GM12878 (cell line): Measurements from ENCODE around the gene OPCML. TPM values are rescaled to one million over a fixed set of nuclear protein-coding genes. Genes with fewer than 3 reads are reported as not detected.

Experiments
- ATAC-seq: fragments of 200-7000 bp; cut with Tn5 transposase; 3 replicates; pipeline ENCODE4 v1.9.1; 2020; ENCODE audit warnings: mild to moderate bottlenecking, moderate library complexity
- BruUV-seq: library from RNA; stranded (reverse); fragments of 400-500 nt; replicated peaks from 2 replicates; lab custom pipeline; 2021; lab: Mats Ljungman, UMichigan
- CTCF ChIA-PET: fragments of 300-600 bp; sonication (Branson Sonifier 250); formaldehyde crosslinking; extraction: SDS; loops from one replicate; lab custom pipeline; 2021; ENCODE audit warnings: inconsistent platforms; lab: Yijun Ruan, JAX
- POLR2A ChIA-PET: fragments of 350-600 bp; formaldehyde crosslinking; extraction: SDS; loops from one replicate; lab custom pipeline; 2021; ENCODE audit warnings: inconsistent platforms; lab: Charles Lee
- RAD21 ChIA-PET: fragments of 300-600 bp; sonication (Branson Sonifier 250); formaldehyde crosslinking; loops from one replicate; lab custom pipeline; 2023; ENCODE audit warnings: antibody characterized with exemption; ENCODE audit not compliant: unreplicated experiment; lab: Charles Lee
- SMC1A ChIA-PET: fragments of 300-600 bp; sonication (Branson Sonifier 250); formaldehyde crosslinking; loops from one replicate; lab custom pipeline; 2023; ENCODE audit not compliant: unreplicated experiment, uncharacterized antibody; lab: Charles Lee
- DNase-seq: peaks from one replicate; pipeline ENCODE4 v3.0.0-alpha.2; 2011; ENCODE audit warnings: low read depth, low spot score
- FAIRE-seq: peaks from 3 replicates; lab custom pipeline; 2011; peaks lifted over from hg19 to GRCh38; lab: Jason Lieb, UNC
- H2AFZ ChIP-seq: 2 replicates; pipeline ENCODE4 v1.6.0; 2011; ENCODE audit warnings: low read depth, low read length, control low read depth; ENCODE audit not compliant: control insufficient read depth
- H3K27ac ChIP-seq: 2 replicates; pipeline ENCODE4 v1.5.1; 2011; ENCODE audit warnings: control low read depth; ENCODE audit not compliant: control insufficient read depth, insufficient read depth
- H3K27me3 ChIP-seq, 2 experiments: replicated peaks in 1 of 2; 2 replicates each; pipeline versions ENCODE4 v1.6.0 to v1.6.1; 2011; ENCODE audit warnings: low read length in 1 of 2; ENCODE audit not compliant: control insufficient read depth in 2 of 2, insufficient read depth in 2 of 2
- H3K36me3 ChIP-seq, 2 experiments: 2 replicates each; pipeline ENCODE4 v1.5.1; 2011; ENCODE audit warnings: low read length in 1 of 2; ENCODE audit not compliant: control insufficient read depth in 2 of 2, insufficient read depth in 2 of 2
- H3K4me1 ChIP-seq: 2 replicates; pipeline ENCODE4 v1.6.1; 2011; ENCODE audit warnings: mild to moderate bottlenecking, low read length, moderate library complexity, mixed read lengths; ENCODE audit not compliant: control insufficient read depth, insufficient read depth
- H3K4me2 ChIP-seq: 2 replicates; pipeline ENCODE4 v1.6.0; 2011; ENCODE audit warnings: control low read depth; ENCODE audit not compliant: control insufficient read depth, insufficient read depth
- H3K4me3 ChIP-seq: fragments of 200-600 bp; sonication (generic); 2 replicates; pipeline ENCODE4 v1.5.1; 2016
- H3K79me2 ChIP-seq: 2 replicates; pipeline ENCODE4 v1.6.0; 2011; ENCODE audit warnings: low read length; ENCODE audit not compliant: control insufficient read depth, insufficient read depth
- H3K9ac ChIP-seq: 2 replicates; pipeline ENCODE4 v1.8.0; 2011; ENCODE audit warnings: low read length, control low read depth, mixed read lengths; ENCODE audit not compliant: control insufficient read depth, insufficient read depth
- H3K9me3 ChIP-seq: replicated peaks from 3 replicates; pipeline ENCODE4 v1.5.1; 2011; ENCODE audit warnings: mild to moderate bottlenecking, low read length; ENCODE audit not compliant: control insufficient read depth, insufficient read depth
- H4K20me1 ChIP-seq: 2 replicates; pipeline ENCODE4 v1.6.0; 2011; ENCODE audit not compliant: control insufficient read depth, insufficient read depth
- FOS ChIP-seq: IDR thresholded peaks from 3 replicates; pipeline ENCODE4 v1.6.1; 2011; ENCODE audit warnings: borderline replicate concordance; ENCODE audit not compliant: insufficient read length; ENCODE audit errors: extremely low read depth
- JUND ChIP-seq: IDR thresholded peaks from 2 replicates; pipeline ENCODE4 v1.6.1; 2012; ENCODE audit warnings: low read depth, mild to moderate bottlenecking, low read length, improper control_type of control experiment, moderate library complexity
- KAT2A ChIP-seq: conservative IDR thresholded peaks from 2 replicates; pipeline ENCODE4 v1.6.1; 2011; ENCODE audit warnings: low read depth, low read length; ENCODE audit not compliant: control insufficient read depth
- MEF2B ChIP-seq: fragments of 450-650 bp; IDR thresholded peaks from 2 replicates; pipeline ENCODE4 v1.6.1; 2018; ENCODE audit warnings: mild to moderate bottlenecking, moderate library complexity; ENCODE audit not compliant: partially characterized antibody, poor library complexity, severe bottlenecking
- POLR2A ChIP-seq: IDR thresholded peaks from 2 replicates; pipeline ENCODE4 v1.6.1; 2011; ENCODE audit warnings: low read depth, mild to moderate bottlenecking, low read length
- RAD21 ChIP-seq: IDR thresholded peaks from 2 replicates; pipeline ENCODE4 v1.6.1; 2011; ENCODE audit warnings: mild to moderate bottlenecking, low read depth, low read length, moderate library complexity; ENCODE audit not compliant: insufficient read depth
- RB1 ChIP-seq: fragments of 450-650 bp; formaldehyde crosslinking; IDR thresholded peaks from 2 replicates; pipeline ENCODE4 v1.6.1; 2017; ENCODE audit warnings: mild to moderate bottlenecking, borderline replicate concordance
- RELB ChIP-seq: fragments of 450-650 bp; IDR thresholded peaks from 2 replicates; pipeline ENCODE4 v1.6.1; 2017; ENCODE audit warnings: low read depth, mild to moderate bottlenecking, moderate library complexity
- TAF1 ChIP-seq: IDR thresholded peaks from 2 replicates; pipeline ENCODE4 v1.6.1; 2011; ENCODE audit warnings: mild to moderate bottlenecking, low read depth, low read length, borderline replicate concordance
- YBX1 ChIP-seq: fragments of 450-650 bp; IDR thresholded peaks from 2 replicates; pipeline ENCODE4 v1.6.1; 2016; ENCODE audit warnings: antibody characterized with exemption
- ZNF384 ChIP-seq: IDR thresholded peaks from 2 replicates; pipeline ENCODE4 v1.6.1; 2012; ENCODE audit warnings: low read depth, mild to moderate bottlenecking, low read length, improper control_type of control experiment, borderline replicate concordance
- WGBS: methylation state at CpG from one replicate; pipeline ENCODE4 v1.1.6; 2016; ENCODE audit warnings: low lambda C conversion rate; ENCODE audit not compliant: insufficient replicate concordance, insufficient coverage; ENCODE audit errors: missing lambda C conversion rate; 5-methylcytosine and 5-hydroxymethylcytosine counted together
- in situ Hi-C: fragments of 300-500 bp; cut with MboI; formaldehyde crosslinking; loops from 9 replicates; pipeline ENCODE4 v1.14.3; 2018; ENCODE audit warnings: mixed read lengths
- intact Hi-C: fragments of 100-400 bp; cut with micrococcal nuclease; formaldehyde crosslinking; loops from one replicate; pipeline ENCODE4 v1.14.2; 2022; ENCODE audit not compliant: unreplicated experiment
- polyA plus RNA-seq, 11 experiments: library from polyadenylated mRNA; depleted of rRNA in 4 of 11; unstranded in 6 of 11; stranded (reverse) in 5 of 11; fragments of >200 nt; fragmentation: Nextera tagmentation in 4 of 11; fragmentation: Illumina TruSeq in 1 of 11; extraction: Ambion mirVana in 4 of 11; extraction: Trizol in 1 of 11; gene quantifications; 1 replicate in 1 of 11; 2 replicates in 10 of 11; pipeline versions ENCODE4 v1.2.1 to v1.2.3, GENCODE V29; 2011 to 2016; ENCODE audit warnings: inconsistent platforms in 2 of 11, missing spikeins in 2 of 11, low read depth in 1 of 11
- total RNA-seq, 4 experiments: library from RNA; depleted of rRNA in 3 of 4; stranded (reverse); fragments of >200 nt in 3 of 4; fragmentation: Illumina TruSeq in 1 of 4; extraction: Trizol in 1 of 4; gene quantifications; 2 replicates each; pipeline versions ENCODE4 v1.2.1 to v1.2.3, GENCODE V29; 2013 to 2021
- TF ChIP-seq, protein P1 (sequence below): IDR thresholded peaks from 2 replicates; pipeline ENCODE4 v1.6.1; 2012; ENCODE audit warnings: mild to moderate bottlenecking, low read depth, low read length

The OPCML gene
- total and polyA plus RNA-seq, 10 of the 15 experiments (the other 5 are each of a cell fraction or from before 2014, with no cell fraction given) = 0.84 TPM; not detected in 9

DNA sequence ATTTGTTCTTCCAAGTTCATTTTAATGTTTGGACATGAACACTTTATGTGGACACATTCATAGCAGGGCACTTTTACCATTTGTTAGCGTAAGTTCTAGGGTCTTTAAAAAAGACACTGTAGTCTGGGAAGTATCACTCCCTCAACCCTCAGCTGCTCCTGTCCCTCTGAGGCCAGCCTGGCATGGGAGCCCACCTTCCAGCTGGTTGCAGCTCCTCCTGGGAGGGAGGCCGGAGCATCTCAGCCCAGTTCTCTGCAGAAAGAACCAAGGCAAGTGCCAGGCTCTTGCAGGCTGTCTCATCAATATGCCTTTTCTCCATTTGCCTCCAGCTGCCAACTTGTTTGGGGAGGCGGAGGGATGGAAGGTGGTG, 150.6 kb downstream of the OPCML start:
- 13% methylated on average over 3 of the region's 3 CpGs for WGBS
- Histone ChIP-seq H2AFZ (no peak overlapping the region), H3K9ac (no peak overlapping the region), H3K4me3 (no peak overlapping the region), H3K27ac (no peak overlapping the region), H4K20me1 (no peaks in the 10 kb centered on the region), H3K27me3 (no peaks in the 10 kb centered on the region), H3K79me2 (no peaks in the 10 kb centered on the region), H3K4me1 (no peaks in the 10 kb centered on the region), H3K36me3 (no peaks in the 10 kb centered on the region), H3K4me2 (no peak overlapping the region), H3K9me3 (no peaks in the 10 kb centered on the region)
- no peak for DNase-seq
- CTCF ChIA-PET = no interaction called here
- no TSS peak for BruUV-seq
- no peak for ATAC-seq
- SMC1A ChIA-PET = no interaction called here
- POLR2A ChIA-PET = no interaction called here
- in situ Hi-C loops = no loop called here
- intact Hi-C loops = no loop called here
- RAD21 ChIA-PET = no interaction called here
- TF ChIP-seq RB1 = no peak
- TF ChIP-seq KAT2A = no peak
- TF ChIP-seq RELB = no peak
- no peak for FAIRE-seq

GRCh38 chr11:133366147-133366546, 166.2 kb downstream of the OPCML start:
- POLR2A ChIA-PET = no interaction called here
- Histone ChIP-seq H3K9ac (no peak overlapping the region), H3K4me3 (no peak overlapping the region), H3K9me3 (peaks cover 3% of the 10 kb centered on the region; the same call in 2 of the 3 replicates), H3K27me3 (no peaks in the 10 kb centered on the region), H4K20me1 (no peaks in the 10 kb centered on the region), H3K36me3 (no peaks in the 10 kb centered on the region), H3K27ac (no peak overlapping the region), H2AFZ (no peak overlapping the region), H3K4me1 (no peaks in the 10 kb centered on the region), H3K79me2 (no peaks in the 10 kb centered on the region), H3K4me2 (no peak overlapping the region)
- BruUV-seq = no TSS peak
- in situ Hi-C loops = no loop called here
- DNase-seq (no peak), ATAC-seq (no peak), FAIRE-seq (no peak)
- CTCF ChIA-PET = interaction anchor here (0.9 kb wide), 1 partner anchor 232 kb away, joined by 3 read pairs; no protein-coding TSS in a partner anchor
- SMC1A ChIA-PET = interaction anchor here (1.0 to 1.9 kb wide), 2 partner anchors 10 to 20 kb away, joined by 3 to 6 read pairs; no protein-coding TSS in a partner anchor
- intact Hi-C loops = loop anchor here (10.0 kb wide), 1 partner anchor 101 kb away; no protein-coding TSS in a partner anchor
- 16% methylated on average over 8 of the region's 8 CpGs for WGBS
- RAD21 ChIA-PET = no interaction called here
- TF ChIP-seq MEF2B (no peak), YBX1 (no peak), ZNF384 (no peak), TAF1 (no peak), JUND (no peak), RAD21 (no peak), POLR2A (no peak), FOS (no peak)
- TF ChIP-seq, protein P1, sequence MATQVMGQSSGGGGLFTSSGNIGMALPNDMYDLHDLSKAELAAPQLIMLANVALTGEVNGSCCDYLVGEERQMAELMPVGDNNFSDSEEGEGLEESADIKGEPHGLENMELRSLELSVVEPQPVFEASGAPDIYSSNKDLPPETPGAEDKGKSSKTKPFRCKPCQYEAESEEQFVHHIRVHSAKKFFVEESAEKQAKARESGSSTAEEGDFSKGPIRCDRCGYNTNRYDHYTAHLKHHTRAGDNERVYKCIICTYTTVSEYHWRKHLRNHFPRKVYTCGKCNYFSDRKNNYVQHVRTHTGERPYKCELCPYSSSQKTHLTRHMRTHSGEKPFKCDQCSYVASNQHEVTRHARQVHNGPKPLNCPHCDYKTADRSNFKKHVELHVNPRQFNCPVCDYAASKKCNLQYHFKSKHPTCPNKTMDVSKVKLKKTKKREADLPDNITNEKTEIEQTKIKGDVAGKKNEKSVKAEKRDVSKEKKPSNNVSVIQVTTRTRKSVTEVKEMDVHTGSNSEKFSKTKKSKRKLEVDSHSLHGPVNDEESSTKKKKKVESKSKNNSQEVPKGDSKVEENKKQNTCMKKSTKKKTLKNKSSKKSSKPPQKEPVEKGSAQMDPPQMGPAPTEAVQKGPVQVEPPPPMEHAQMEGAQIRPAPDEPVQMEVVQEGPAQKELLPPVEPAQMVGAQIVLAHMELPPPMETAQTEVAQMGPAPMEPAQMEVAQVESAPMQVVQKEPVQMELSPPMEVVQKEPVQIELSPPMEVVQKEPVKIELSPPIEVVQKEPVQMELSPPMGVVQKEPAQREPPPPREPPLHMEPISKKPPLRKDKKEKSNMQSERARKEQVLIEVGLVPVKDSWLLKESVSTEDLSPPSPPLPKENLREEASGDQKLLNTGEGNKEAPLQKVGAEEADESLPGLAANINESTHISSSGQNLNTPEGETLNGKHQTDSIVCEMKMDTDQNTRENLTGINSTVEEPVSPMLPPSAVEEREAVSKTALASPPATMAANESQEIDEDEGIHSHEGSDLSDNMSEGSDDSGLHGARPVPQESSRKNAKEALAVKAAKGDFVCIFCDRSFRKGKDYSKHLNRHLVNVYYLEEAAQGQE = no peak
